ENCODE results near the gene PLCB1. TPM values are rescaled to one million over a fixed set of nuclear protein-coding genes. Genes with fewer than 3 reads are reported as not detected.
A peak's percentile ranks its signal among the peaks of the same experiment; 100 is the strongest.

PLCB1 gene
- total and polyA plus RNA-seq, 10 of the 15 experiments (the other 5 are each of a cell fraction or from before 2014, with no cell fraction given): 0.05 to 5.3 (median 0.17) TPM; not detected in 1

GRCh38 chr20:8404912-8405635 is 273.0 kb downstream of the PLCB1 start:
- FAIRE-seq (peak; percentile 73), ATAC-seq (peak; percentile 70), DNase-seq (ENCODE audit: low read depth, low spot score) (peak; percentile 54)
- CTCF ChIA-PET: interaction anchor here (1.2 to 3.7 kb wide), 7 partner anchors 9 to 41 kb away, joined by 3 to 24 read pairs (median 5); no protein-coding TSS in a partner anchor
- Histone ChIP-seq H3K9ac (ENCODE audit: control insufficient read depth, insufficient read depth, low read length) (no peak overlapping the region), H3K9me3 (replicated peaks; ENCODE audit: control insufficient read depth, insufficient read depth, low read length) (no peaks in the 10 kb centered on the region; the same call in 1 of the 3 replicates), H3K27me3 (replicated peaks in 1 of 2; ENCODE audit: control insufficient read depth in 2 of 2, insufficient read depth in 2 of 2, low read length in 1 of 2) (no peaks in the 10 kb centered on the region), H3K79me2 (ENCODE audit: control insufficient read depth, insufficient read depth, low read length) (no peaks in the 10 kb centered on the region), H4K20me1 (ENCODE audit: control insufficient read depth, insufficient read depth) (no peaks in the 10 kb centered on the region), H3K4me3 (no peak overlapping the region), H3K4me1 (ENCODE audit: control insufficient read depth, insufficient read depth, low read length) (peaks cover 12% of the 10 kb centered on the region; the same call in 1 of the 2 replicates), H3K4me2 (ENCODE audit: control insufficient read depth, insufficient read depth) (no peak overlapping the region), H3K27ac (ENCODE audit: control insufficient read depth, insufficient read depth) (peak overlapping the region; percentile 10; the same call in 1 of the 2 replicates), H3K36me3 (ENCODE audit: control insufficient read depth in 2 of 2, insufficient read depth in 2 of 2, low read length in 1 of 2) (no peaks in the 10 kb centered on the region), H2AFZ (ENCODE audit: control insufficient read depth, low read depth, low read length) (no peak overlapping the region)
- intact Hi-C loops (cut with micrococcal nuclease; ENCODE audit: unreplicated experiment): loop anchor here (5.0 kb wide), 1 partner anchor 197 kb away; no protein-coding TSS in a partner anchor
- POLR2A ChIA-PET: interaction anchor here (0.9 to 1.0 kb wide), 2 partner anchors 9 to 15 kb away, joined by 3 read pairs; no protein-coding TSS in a partner anchor
- RAD21 ChIA-PET (ENCODE audit: unreplicated experiment): interaction anchor here (1.1 to 2.3 kb wide), 7 partner anchors 9 to 131 kb away, joined by 3 to 8 read pairs (median 3); no protein-coding TSS in a partner anchor
- 64% methylated on average over 6 of the region's 6 CpGs for WGBS (ENCODE audit: insufficient coverage, insufficient replicate concordance, low lambda C conversion rate, missing lambda C conversion rate)
- in situ Hi-C loops (cut with MboI): no loop called here
- SMC1A ChIA-PET (ENCODE audit: uncharacterized antibody, unreplicated experiment): interaction anchor here (0.7 to 6.5 kb wide), 11 partner anchors 9 to 60 kb away, joined by 3 to 68 read pairs (median 3); no protein-coding TSS in a partner anchor
- BruUV-seq (replicated peaks): no TSS peak
- TF ChIP-seq ZNF592 (IDR thresholded peaks at IDR 0.05) (peak; percentile 79), IRF4 (IDR thresholded peaks at IDR 0.05; ENCODE audit: low read depth, low read length) (no peak), NR2F1 (conservative IDR thresholded peaks at IDR 0.05) (peak; percentile 94), CBX5 (IDR thresholded peaks at IDR 0.05; ENCODE audit: low read depth) (no peak), MLLT1 (IDR thresholded peaks at IDR 0.05) (peak; percentile 87), SMC3 (IDR thresholded peaks at IDR 0.05; ENCODE audit: borderline replicate concordance, low read length) (no peak), E2F8 (IDR thresholded peaks at IDR 0.05; ENCODE audit: low read depth, partially characterized antibody) (no peak), ZNF274 (IDR thresholded peaks at IDR 0.05; ENCODE audit: insufficient read depth, insufficient read length) (no peak), RAD51 (IDR thresholded peaks at IDR 0.05) (peak; percentile 41; the same call in 1 of the 2 replicates), ATF7 (IDR thresholded peaks at IDR 0.05; ENCODE audit: low read depth) (peak; percentile 67; the same call in 1 of the 2 replicates), ESRRA (IDR thresholded peaks at IDR 0.05; ENCODE audit: low read length) (no peak), CBFB (IDR thresholded peaks at IDR 0.05; ENCODE audit: low read depth) (no peak), NRF1 (conservative IDR thresholded peaks at IDR 0.05; ENCODE audit: low read depth, low read length) (no peak), MAX (IDR thresholded peaks at IDR 0.05; ENCODE audit: low read depth, low read length) (0 out of 2 replicates have a peak, but pooled peaks have one; percentile 53), IKZF2 (IDR thresholded peaks at IDR 0.05) (peak; percentile 87 to 88)
